GM18909 (cell line): Measurements from ENCODE around the gene MRRF.

Source experiments
- ATAC-seq: cut with Tn5 transposase; IDR thresholded peaks from one replicate; pipeline ENCODE4 v1.9.1; 2021; ENCODE audit warnings: mild to moderate bottlenecking; ENCODE audit not compliant: unreplicated experiment, poor library complexity

The MRRF gene

DNA sequence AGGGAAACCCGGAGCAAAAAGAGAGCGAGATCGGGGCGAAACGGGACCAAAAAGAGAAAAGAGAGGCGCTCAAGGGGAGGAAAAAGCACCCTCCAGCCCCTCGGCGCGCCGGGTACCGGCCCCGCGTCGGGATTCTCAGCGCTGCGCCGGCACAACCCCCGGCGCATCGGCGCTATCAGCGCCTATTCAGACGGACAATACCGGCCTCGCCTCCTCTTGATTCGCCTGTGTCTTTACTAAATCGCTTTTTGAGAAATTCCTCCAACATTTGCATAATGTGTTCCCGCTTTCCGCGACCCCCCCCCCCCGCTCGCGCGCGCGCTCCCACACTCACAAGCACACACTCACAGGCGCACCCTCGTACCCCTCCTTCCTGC is 36.5 kb upstream of the MRRF start:
- ATAC-seq: no peak

DNA sequence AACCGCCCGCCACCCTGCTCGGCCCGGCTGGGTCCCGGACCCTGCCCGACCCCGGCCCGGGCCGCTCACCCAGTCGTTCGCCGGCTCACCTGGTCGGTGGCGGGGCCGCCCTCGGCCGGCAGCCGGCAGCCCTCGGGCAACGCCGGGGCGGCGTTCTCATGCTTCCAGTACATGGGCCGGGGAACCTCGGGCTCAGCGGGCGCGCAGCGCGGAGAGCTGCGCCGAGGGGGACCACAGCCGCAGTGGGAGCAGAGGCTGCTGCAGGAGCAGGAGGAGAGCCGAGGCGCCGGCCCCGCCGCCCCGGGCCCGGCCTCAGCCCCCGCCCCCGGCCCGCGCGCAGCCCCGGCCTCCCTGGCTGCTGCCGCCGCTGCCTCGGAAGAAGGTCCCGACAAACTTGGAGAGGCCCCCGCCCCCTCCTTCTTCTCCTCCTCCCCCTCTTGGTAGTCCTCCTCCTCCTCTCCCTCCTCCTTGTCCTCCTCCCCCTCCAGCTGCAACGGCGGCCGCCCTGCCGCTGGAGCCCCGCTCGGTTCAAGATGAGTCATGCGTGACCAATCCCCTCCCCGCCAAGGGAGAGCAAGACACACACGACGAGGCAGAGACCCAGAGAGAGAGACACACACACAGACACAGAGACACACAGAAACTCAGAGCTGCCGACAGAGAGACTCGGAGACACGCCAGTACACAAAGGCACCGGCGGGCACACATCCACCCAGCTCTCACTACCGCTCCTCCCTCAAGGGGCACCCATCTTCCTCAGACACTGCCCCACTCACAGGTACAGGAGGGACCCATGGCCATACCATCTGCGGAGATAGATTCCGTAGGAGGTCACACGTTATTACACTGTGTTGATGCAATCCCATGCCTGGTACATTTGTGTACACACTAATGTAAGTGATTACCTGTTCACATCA is 35.9 kb upstream of the MRRF start, which contains the start of gene LHX6:
Gene LHX6 (minus strand): TSS at position 390 of the 917 bp plus-strand sequence. CDS start 217 bp downstream, at position 173.
- no peak for ATAC-seq

- no peak for ATAC-seq
Observed at GRCh38 chr9:122229485-122229837, 35.2 kb upstream of the MRRF start.

DNA sequence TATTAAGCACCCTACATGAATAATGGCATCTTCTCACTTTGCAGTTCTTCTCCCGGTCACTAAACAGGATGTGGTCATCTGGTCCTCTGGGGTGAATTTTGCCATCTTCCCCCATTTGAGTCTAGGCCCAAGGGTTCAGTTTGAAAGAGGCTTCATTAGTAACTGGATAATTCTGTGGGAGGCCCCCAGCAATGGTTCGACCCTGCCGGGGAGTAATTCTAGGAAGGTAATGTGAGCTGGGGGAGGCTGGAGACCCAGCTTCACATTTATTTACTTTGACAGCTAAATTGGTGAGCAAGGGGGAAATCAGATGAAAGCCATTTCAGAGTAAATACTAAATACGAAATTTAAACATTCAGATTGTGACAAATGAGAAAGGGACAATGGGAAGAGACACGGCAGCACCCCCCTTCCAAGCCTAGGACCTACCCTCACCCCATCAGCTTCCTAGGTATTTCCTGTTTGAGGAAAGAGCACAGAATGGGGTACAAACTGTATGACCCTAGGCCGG is 31.8 kb upstream of the MRRF start:
- ATAC-seq: no peak

DNA sequence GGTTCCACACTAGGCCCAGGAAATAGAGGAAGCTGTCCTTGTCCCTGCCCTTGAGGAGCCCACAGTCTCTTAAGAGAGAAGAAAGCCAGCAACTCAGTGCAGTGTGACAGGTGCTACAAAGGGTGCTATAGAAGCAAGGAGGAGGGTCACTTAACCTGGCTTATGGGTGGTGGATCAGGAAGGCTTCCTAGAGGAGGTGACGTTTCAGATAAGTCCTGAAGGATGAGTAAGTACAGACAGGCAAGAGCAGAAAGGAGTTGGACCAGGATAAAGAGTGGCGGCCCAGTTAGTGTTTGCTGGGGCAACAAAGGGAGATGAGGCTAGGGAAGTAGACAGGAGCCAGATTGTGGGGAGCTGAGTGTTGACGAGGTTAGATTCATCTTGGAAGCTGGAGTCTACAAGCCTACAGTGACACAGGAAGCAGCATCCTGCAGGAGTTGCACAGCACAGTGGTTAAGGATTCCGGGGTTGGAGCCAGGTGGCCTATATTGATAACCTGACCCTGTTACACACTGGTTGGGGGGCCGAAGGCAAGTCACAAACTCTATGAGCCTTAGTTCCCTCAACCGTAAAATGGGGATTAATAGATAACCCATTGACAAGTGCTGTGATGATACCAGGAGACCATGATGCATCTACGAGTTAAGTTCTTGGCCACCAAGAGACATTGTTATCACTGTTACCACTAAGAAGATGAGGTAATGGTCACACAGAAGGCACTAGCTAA is 30.5 kb upstream of the MRRF start:
- ATAC-seq: no peak

DNA sequence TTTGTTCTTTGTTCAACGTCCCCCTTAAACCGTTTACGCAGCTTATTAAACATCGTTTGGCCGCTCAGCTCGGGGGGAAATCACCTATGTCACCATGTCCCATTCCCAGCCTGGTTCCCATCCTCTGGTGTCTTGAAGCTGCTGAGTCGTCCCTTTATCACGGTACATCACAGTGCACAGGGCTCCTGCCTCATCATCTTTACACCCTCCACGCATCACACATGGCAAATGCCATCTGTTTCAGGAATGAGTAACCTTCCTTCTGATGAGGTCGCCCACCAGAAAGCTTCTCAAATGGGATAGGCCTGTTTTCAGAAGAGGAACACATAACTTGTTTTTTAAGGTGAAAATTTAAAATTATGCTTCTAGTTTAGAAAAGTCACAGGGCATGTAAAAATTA is 28.0 kb upstream of the MRRF start:
- no peak for ATAC-seq

- no peak for ATAC-seq
Observed at GRCh38 chr9:122239722-122240121, 25.0 kb upstream of the MRRF start.

DNA sequence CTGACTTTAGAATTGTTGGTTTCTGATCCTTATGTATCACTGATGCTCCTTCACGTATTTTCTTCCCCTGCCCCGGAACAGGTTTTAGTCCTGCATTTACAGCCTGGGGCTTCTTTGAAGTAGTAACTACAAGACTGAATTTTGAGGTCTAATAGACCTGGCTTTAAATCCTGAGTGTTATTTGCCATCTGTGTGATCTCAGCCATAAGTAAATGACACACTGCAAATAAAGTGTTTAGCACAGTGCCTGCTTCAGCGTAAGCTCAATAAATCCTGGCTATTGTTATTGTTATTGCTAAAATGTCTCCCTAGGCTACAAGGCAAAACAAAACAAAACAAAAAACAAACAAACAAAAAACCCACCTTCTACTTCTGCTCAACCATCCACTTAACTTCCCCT is 20.3 kb upstream of the MRRF start:
- no peak for ATAC-seq

GRCh38 chr9:122246666-122247065 is 18.0 kb upstream of the MRRF start:
- ATAC-seq: no peak

DNA sequence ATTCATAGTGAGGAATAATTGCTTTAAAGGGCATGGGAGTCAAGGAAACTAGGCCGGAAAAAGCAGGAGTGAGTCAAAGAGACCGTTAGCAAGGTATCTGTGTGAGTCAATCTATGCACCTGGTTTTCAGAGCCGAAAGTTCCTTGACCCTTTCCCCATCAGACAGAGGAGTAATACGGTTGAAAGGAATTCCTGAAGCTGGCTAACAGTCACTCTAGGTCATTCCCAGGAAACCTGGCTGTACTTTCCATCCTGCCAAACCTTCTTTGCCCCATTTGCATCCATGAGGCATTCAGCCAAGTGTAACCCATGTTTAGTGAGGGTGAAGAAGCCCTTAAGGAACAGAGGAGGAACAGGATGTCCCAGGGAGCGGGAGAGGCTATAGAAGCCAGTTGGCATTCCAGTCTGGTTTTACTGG is 16.2 kb upstream of the MRRF start:
- ATAC-seq: no peak

GRCh38 chr9:122251351-122251750 is 13.3 kb upstream of the MRRF start:
- ATAC-seq: no peak

- no peak for ATAC-seq
Observed at GRCh38 chr9:122252796-122253195, 11.9 kb upstream of the MRRF start.

DNA sequence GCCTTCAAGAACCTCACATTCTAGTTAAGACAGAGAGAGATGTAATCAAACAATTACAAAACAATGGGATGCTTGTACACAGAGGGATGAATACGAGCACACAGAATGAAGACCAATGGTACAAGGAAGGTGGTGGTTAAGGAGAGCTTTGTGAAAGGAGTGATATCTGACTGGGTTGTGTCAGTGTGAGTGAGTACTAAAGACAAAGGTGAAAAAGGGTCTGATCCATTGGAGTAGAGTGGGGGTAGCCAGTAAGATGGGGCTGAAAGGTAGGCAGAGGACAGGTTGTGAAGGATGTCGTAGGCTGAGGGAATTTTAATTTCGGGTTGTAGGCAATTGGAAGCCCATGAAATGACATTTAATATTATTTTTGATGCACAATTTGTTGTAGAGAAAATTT is 9.9 kb upstream of the MRRF start:
- ATAC-seq: no peak

DNA sequence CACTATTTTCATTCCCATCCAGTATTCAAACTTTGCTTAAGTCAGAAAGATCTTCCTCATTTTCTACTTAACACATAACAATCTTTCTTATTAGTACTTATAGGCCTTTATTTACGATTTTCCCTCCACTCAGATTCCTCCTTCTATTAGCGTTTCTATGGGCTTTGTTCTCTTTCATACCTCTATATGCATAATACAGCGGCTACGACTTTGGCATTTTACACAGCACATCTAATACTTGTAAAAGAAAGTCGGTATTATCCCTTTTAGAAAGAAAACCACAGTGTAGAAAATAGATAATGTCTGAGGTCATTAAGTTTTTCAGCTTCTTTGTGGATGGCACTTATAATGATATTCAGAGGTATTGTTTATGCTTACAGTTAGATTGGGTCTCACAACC is 8.5 kb upstream of the MRRF start:
- no peak for ATAC-seq

DNA sequence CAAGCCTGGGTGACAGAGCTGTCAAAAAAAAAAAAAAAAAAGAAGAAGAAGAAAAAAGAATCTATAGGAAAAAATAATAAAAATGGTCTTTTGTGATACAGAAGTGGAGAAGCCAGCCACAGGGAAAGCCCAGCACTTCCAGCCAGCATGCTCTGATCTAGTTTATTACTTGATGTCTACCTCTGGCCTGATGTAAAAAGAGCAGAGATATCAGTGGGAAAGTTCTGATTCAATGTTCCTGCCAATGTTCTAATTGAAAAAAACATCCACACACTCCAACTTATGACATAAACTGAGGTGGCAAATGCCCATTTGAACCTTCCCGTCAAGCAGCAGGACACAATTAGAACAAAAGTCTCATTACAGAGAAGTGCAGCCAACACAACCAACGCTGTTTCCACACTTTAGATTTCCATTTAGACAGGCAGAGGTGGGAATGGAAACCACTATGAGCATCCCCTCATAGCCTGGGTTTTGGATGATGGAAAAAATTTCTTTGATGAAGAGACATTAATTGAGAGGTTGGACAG is 5.7 kb upstream of the MRRF start:
- ATAC-seq: no peak

- ATAC-seq: no peak
Observed at GRCh38 chr9:122261469-122261881, 3.2 kb upstream of the MRRF start.

DNA sequence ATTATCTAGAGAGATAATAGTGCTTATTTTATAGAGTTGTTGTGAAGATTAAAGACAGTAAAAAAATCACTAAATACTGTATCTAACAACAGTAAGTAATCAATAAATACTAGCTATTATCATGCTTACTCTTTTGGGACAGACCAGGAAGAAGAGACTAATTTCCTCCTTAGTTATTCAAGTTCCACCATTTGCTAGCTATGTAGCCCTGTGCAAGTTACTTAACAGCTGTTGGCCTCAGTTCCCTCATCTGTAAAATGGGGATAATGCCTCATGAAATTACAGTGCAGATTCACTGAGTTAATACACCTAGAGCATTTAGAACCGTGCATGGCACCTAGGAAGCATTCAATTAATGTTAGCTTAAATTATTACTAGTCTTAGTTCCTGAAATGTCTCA is 2.6 kb upstream of the MRRF start:
- ATAC-seq: no peak

DNA sequence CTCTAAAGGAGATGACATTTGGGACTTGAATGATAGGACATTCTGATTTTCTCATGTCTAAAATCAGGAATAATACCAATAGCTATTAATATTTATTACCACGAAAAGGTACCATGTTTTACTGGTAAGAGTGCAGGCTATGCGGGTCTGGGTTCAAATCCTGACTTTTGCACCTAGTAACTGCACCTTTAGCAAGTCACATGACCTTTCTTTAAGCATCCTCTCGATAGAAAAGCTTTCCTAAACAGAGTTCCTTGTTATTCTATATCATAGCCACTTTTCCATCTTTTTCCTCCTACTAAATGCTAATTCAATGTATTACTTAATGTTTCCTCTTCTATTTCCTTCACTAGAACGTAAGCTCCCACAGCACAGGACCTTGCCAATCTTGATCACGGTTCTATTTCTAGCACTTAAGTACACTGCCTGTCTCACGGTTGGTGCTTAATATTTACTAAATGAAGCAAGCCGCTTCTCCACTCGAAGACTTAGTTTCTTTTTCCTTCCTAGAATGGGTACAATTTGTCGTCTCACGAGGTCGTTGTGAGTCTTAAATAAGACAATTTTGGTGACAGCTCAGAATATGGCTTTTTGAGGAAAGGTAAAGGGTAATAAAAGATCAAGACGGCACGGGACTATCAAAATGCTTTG is 858 bp upstream of the MRRF start:
- no peak for ATAC-seq

- ATAC-seq: peak; percentile 41
Observed at GRCh38 chr9:122265149-122265915, 650 bp downstream of the MRRF start.
